Panc1 (cell line): ENCODE results near the gene APOLD1. TPM values are rescaled to one million over a fixed set of nuclear protein-coding genes. Genes with fewer than 3 reads are reported as not detected.
A peak's percentile ranks its signal among the peaks of the same experiment; 100 is the strongest.
"Not testable (repeated sequence)": the region's sequence is repeated elsewhere in the genome, so short reads cannot be mapped to it uniquely, and the experiment has no call there.

Source experiments
- ATAC-seq: fragments of 200-7000 bp; cut with Tn5 transposase; 2 replicates; pipeline ENCODE4 v1.9.1; 2020; ENCODE audit warnings: mild to moderate bottlenecking, moderate library complexity
- BruUV-seq: library from RNA; stranded (reverse); fragments of 400-500 nt; replicated peaks from 2 replicates; lab custom pipeline; 2021; lab: Mats Ljungman, UMichigan
- CTCF ChIA-PET: fragments of 300-600 bp; sonication (Branson Sonifier 250); formaldehyde crosslinking; loops from one replicate; lab custom pipeline; 2022; ENCODE audit warnings: antibody characterized with exemption; lab: Charles Lee
- POLR2A ChIA-PET: fragments of 300-600 bp; sonication (Branson Sonifier 250); formaldehyde crosslinking; loops from one replicate; lab custom pipeline; 2022; ENCODE audit warnings: antibody characterized with exemption; lab: Charles Lee
- DNase-seq: peaks from one replicate; pipeline ENCODE4 v3.0.0-alpha.2; 2010; ENCODE audit warnings: low read depth, low spot score
- H3K27ac ChIP-seq: 2 replicates; pipeline ENCODE4 v1.5.1; 2011; ENCODE audit warnings: mild to moderate bottlenecking, low read length, inconsistent platforms
- H3K27me3 ChIP-seq: fragments of 200-500 bp; sonication (Bioruptor generic); 2 replicates; pipeline ENCODE4 v1.6.0; 2014; ENCODE audit warnings: low read length, inconsistent platforms; ENCODE audit not compliant: control insufficient read depth, insufficient read depth
- H3K36me3 ChIP-seq: fragments of 200-500 bp; sonication (Bioruptor generic); 2 replicates; pipeline ENCODE4 v1.5.1; 2014; ENCODE audit warnings: inconsistent platforms, mild to moderate bottlenecking, low read length, moderate library complexity; ENCODE audit not compliant: control insufficient read depth, insufficient read depth
- H3K4me1 ChIP-seq: 2 replicates; pipeline ENCODE4 v1.5.1; 2011; ENCODE audit warnings: inconsistent platforms, mild to moderate bottlenecking, low read length, moderate library complexity; ENCODE audit not compliant: control insufficient read depth, insufficient read depth
- H3K4me3 ChIP-seq, 2 experiments: 2 replicates each; pipeline ENCODE4 v1.5.1; 2011 to 2012; ENCODE audit warnings: low read depth in 2 of 2, low read length in 2 of 2, mild to moderate bottlenecking in 2 of 2, inconsistent platforms in 1 of 2, moderate library complexity in 1 of 2
- H3K9me3 ChIP-seq: fragments of 200-500 bp; sonication (Bioruptor generic); 2 replicates; pipeline ENCODE4 v1.5.1; 2014; ENCODE audit warnings: low read depth, mild to moderate bottlenecking, inconsistent platforms, low read length, moderate library complexity; ENCODE audit not compliant: control insufficient read depth, insufficient read depth
- CTCF ChIP-seq: fragments of 450-650 bp; IDR thresholded peaks from 2 replicates; pipeline ENCODE4 v1.5.1; 2017; ENCODE audit warnings: mild to moderate bottlenecking
- POLR2AphosphoS5 ChIP-seq: IDR thresholded peaks from 2 replicates; pipeline ENCODE4 v1.6.1; 2012; ENCODE audit warnings: mild to moderate bottlenecking, low read depth, low read length, moderate library complexity
- REST ChIP-seq, 2 experiments: IDR thresholded peaks; 2 replicates each; pipeline ENCODE4 v1.6.1; 2011 to 2012; ENCODE audit warnings: low read depth in 2 of 2, control low read depth in 1 of 2, low read length in 1 of 2, mild to moderate bottlenecking in 1 of 2, moderate library complexity in 1 of 2; ENCODE audit not compliant: insufficient read depth in 1 of 2
- SIN3A ChIP-seq: IDR thresholded peaks from 2 replicates; pipeline ENCODE4 v1.6.1; 2012; ENCODE audit warnings: low read depth, mild to moderate bottlenecking, low read length, moderate library complexity, borderline replicate concordance; ENCODE audit not compliant: insufficient read depth
- TCF7L2 ChIP-seq: IDR thresholded peaks from 2 replicates; pipeline ENCODE4 v1.6.1; 2011; ENCODE audit warnings: mild to moderate bottlenecking, low read depth, low read length, inconsistent platforms
- in situ Hi-C: cut with HindIII; loops from 2 replicates; pipeline ENCODE4 v1.10.0; 2016; ENCODE audit warnings: low sequenced_read_pairs, low pct_unique_long_range_greater_than_20kb
- intact Hi-C: fragments of 100-400 bp; cut with micrococcal nuclease; formaldehyde crosslinking; loops from one replicate; pipeline ENCODE4 v1.10.0; 2022; ENCODE audit not compliant: unreplicated experiment
- total RNA-seq: library from RNA; stranded (reverse); gene quantifications from one replicate; pipeline ENCODE4 v1.2.1, GENCODE V29; 2021; ENCODE audit not compliant: unreplicated experiment

The APOLD1 gene
- total RNA-seq, 1 experiment from 2014 or later = 4.1 TPM

GRCh38 chr12:12820376-12820775 is 34.9 kb downstream of the APOLD1 start:
- POLR2A ChIA-PET, H3K27me3 ChIP-seq, H3K9me3 ChIP-seq, DNase-seq, BruUV-seq, H3K4me3 ChIP-seq, CTCF ChIA-PET, intact Hi-C loops, in situ Hi-C loops, ATAC-seq: not testable (repeated sequence)
- Histone ChIP-seq H3K36me3 (peaks cover 42% of the 10 kb centered on the region), H3K27ac (peak overlapping the region; percentile 99), H3K4me1 (peaks cover 81% of the 10 kb centered on the region)

GRCh38 chr12:12821975-12822374 is 36.5 kb downstream of the APOLD1 start:
- DNase-seq (no peak), ATAC-seq (no peak)
- ChIA-PET CTCF (no interaction called here), POLR2A (interaction anchor here (1.0 kb wide), 1 partner anchor 20 kb away, joined by 4 read pairs; no protein-coding TSS in a partner anchor)
- H3K36me3 ChIP-seq = peaks cover 45% of the 10 kb centered on the region
- intact Hi-C loops = no loop called here
- H3K9me3 ChIP-seq = no peaks in the 10 kb centered on the region
- in situ Hi-C loops = no loop called here
- H3K27ac ChIP-seq = peak overlapping the region; percentile 99
- no peak overlapping the region for H3K4me3 ChIP-seq
- H3K27me3 ChIP-seq = no peaks in the 10 kb centered on the region
- peaks cover 70% of the 10 kb centered on the region for H3K4me1 ChIP-seq
- no peak for TF ChIP-seq SIN3A
- TF ChIP-seq CTCF = no peak
- BruUV-seq = TSS peak; percentile 1

- Histone ChIP-seq H3K4me3 (no peak overlapping the region), H3K9me3 (no peaks in the 10 kb centered on the region), H3K27me3 (no peaks in the 10 kb centered on the region), H3K27ac (peak overlapping the region; percentile 99), H3K36me3 (peaks cover 49% of the 10 kb centered on the region), H3K4me1 (peaks cover 61% of the 10 kb centered on the region)
- ChIA-PET CTCF (no interaction called here), POLR2A (no interaction called here)
- ATAC-seq = no peak
- no peak for DNase-seq
- in situ Hi-C loops = no loop called here
- intact Hi-C loops = no loop called here
- no peak for TF ChIP-seq TCF7L2
- TF ChIP-seq REST (IDR thresholded peaks at IDR 0.05; ENCODE audit: insufficient read depth in 1 of 2, low read depth in 2 of 2, low read length in 1 of 2) = no peak
- TF ChIP-seq SIN3A = no peak
- no peak for TF ChIP-seq POLR2AphosphoS5
- TF ChIP-seq CTCF = no peak
- no TSS peak for BruUV-seq
Observed at GRCh38 chr12:12822886-12823285, 37.4 kb downstream of the APOLD1 start.
